Fibroblast of the aortic adventitia (primary cell): ENCODE measurements around the gene SERPINB6. TPM values are rescaled to one million over a fixed set of nuclear protein-coding genes. Genes with fewer than 3 reads are reported as not detected.
"Not testable (repeated sequence)": the region's sequence is repeated elsewhere in the genome, so short reads cannot be mapped to it uniquely, and the experiment has no call there.

ENCODE experiments used
- DNase-seq: peaks from one replicate; pipeline ENCODE4 v3.0.0-alpha.2; 2010; ENCODE audit warnings: low read depth
- H3K4me3 ChIP-seq: 2 replicates; pipeline ENCODE4 v1.5.1; 2011; ENCODE audit warnings: low read depth, mild to moderate bottlenecking, control low read depth, low read length, moderate library complexity
- total RNA-seq: library from RNA; depleted of rRNA; stranded (reverse); fragments of >200 nt; gene quantifications from 2 replicates; pipeline ENCODE4 v1.2.3, GENCODE V29; 2012; ENCODE audit warnings: low replicate concordance
- TF ChIP-seq, protein P1 (sequence below): IDR thresholded peaks from 2 replicates; pipeline ENCODE4 v1.5.1; 2011; ENCODE audit warnings: mild to moderate bottlenecking, low read length, control low read depth, inconsistent platforms; ENCODE audit not compliant: insufficient read depth

SERPINB6 gene
- total RNA-seq, 1 donor: 102 TPM

DNA sequence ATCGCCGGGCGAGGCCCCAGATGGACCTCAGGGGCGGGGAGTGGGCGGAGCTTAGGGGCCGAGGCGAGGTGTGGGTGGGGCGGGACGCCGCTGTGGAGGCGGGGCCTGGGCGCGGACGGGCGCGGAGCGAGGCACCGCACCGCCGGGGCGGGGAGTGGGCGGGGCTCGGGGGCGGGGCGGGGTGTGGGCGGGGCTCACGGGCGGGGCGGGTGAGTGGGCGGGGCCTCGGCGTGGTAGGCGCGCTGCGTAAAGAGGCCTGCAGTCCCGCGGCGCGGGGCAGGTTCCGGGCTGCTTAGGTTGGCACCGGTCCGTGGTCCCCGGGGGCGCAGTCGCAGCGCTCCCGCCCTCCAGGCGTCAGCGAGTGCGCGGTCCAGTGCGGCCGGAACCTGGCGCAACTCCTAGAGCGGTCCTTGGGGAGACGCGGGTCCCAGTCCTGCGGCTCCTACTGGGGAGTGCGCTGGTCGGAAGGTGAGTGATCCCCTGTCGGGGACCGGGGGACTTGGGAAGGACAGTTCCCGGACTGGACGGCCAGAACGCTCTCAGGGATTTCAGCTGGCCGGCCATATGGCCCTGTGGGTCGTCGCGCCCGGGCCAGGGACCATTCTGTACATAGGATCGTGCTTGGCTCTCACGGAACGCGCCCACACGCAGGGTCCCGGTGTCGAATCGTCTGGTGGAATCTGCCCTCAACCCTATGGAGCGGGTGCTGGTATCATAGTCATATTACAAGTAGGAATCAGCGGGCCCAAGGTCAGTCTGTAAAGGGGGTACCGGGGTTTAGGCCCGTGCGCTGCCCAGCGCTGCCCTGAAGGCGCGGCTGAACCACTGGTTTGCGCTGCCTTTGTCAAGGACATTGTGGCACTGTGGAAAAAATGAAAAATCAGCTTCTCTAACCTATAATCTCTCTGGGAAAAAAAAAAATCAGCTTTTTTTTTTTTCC is 28.5 kb upstream of the SERPINB6 start, which contains the start of gene NQO2:
Gene NQO2 (plus strand): TSS at position 277 of the 940 bp plus-strand sequence. CDS start 6,659 bp downstream, outside the sequence.
- TF ChIP-seq, protein P1, sequence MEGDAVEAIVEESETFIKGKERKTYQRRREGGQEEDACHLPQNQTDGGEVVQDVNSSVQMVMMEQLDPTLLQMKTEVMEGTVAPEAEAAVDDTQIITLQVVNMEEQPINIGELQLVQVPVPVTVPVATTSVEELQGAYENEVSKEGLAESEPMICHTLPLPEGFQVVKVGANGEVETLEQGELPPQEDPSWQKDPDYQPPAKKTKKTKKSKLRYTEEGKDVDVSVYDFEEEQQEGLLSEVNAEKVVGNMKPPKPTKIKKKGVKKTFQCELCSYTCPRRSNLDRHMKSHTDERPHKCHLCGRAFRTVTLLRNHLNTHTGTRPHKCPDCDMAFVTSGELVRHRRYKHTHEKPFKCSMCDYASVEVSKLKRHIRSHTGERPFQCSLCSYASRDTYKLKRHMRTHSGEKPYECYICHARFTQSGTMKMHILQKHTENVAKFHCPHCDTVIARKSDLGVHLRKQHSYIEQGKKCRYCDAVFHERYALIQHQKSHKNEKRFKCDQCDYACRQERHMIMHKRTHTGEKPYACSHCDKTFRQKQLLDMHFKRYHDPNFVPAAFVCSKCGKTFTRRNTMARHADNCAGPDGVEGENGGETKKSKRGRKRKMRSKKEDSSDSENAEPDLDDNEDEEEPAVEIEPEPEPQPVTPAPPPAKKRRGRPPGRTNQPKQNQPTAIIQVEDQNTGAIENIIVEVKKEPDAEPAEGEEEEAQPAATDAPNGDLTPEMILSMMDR: peak; percentile 5
- DNase-seq: peak; percentile 77
- peak within 1 kb of the TSS; percentile 77 for H3K4me3 ChIP-seq

DNA sequence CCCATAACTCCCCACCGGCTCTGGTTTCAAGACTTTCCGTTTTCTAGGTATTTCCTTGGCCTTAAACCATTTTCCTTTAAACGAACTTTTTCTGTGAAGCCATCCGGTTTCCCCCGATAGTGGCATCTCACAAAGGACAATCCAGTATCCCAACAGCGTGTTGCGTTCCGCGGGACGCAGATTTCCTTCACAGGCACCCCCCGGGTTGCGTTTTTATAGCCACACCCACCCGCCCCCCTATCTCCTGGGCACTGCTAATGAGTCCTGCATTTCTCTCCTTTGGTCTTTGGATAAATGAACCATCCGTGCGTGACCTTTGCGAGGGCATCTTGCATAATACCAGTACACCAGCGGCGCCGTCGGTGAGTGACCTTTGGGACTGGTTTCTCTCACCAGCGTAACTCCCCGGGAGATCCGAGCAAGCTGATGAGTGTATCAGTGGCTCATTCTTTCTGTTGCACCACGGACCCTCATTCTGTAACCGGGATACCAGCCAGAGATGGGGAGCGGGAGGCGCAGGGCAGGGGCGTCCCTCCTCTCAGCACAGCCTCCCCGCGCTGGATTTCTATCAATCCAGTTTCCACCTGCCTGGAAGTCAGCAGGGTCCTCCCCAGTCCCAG is 27.7 kb upstream of the SERPINB6 start:
- peak overlapping the region; percentile 68 for H3K4me3 ChIP-seq
- peak; percentile 66 for DNase-seq
- TF ChIP-seq, protein P1: no peak

- not testable (repeated sequence) for DNase-seq, H3K4me3 ChIP-seq
Observed at GRCh38 chr6:2998249-2998997, 27.1 kb upstream of the SERPINB6 start.

DNA sequence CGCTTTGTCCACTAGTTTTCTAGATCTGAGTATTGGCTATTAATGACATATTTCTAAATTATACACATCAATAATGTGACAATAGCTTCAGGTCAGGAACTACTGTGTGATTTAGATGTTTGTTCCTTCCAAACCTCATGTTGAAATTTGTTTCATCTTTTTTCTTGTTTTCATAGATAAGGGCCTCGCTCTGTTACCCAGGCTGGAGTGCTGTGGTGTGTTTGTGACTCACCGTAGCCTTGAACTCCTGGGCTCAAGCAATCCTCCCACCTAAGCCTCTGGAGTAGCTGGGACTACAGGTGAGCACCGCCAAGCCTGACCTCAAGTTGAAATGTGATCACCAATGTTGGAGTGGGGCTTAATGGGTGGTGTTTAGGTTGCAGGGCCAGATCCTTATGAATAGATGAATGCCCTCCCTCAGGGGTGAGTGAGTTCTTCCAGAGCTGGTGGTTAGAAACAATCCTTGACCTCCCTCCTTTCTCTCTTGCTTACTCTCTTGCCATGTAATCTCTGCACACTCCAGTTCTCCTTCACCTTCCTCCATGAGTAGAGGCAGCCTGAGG is 22.5 kb upstream of the SERPINB6 start:
- TF ChIP-seq, protein P1: no peak
- DNase-seq: no peak
- H3K4me3 ChIP-seq: no peak overlapping the region

- H3K4me3 ChIP-seq: no peak overlapping the region
- no peak for DNase-seq
- TF ChIP-seq, protein P1: no peak
Observed at GRCh38 chr6:2992330-2992979, 21.1 kb upstream of the SERPINB6 start.

- DNase-seq: no peak
- H3K4me3 ChIP-seq: peak overlapping the region; percentile 83
- TF ChIP-seq, protein P1: no peak
Observed at GRCh38 chr6:2990932-2991506, 19.7 kb upstream of the SERPINB6 start.
